ENCODE results near the gene PCDHA5. TPM values are rescaled to one million over a fixed set of nuclear protein-coding genes. Genes with fewer than 3 reads are reported as not detected.
"Not testable (repeated sequence)": the region's sequence is repeated elsewhere in the genome, so short reads cannot be mapped to it uniquely, and the experiment has no call there.

Gene PCDHA5
- not detected in 2 replicates for total RNA-seq (2014; rRNA removed; shearing (Covaris generic); ENCODE audit: low replicate concordance)

- no peak for DNase-seq
- Histone ChIP-seq H3K9me3 (no peaks in the 10 kb centered on the region), H3K27me3 (0 out of 2 replicates have a peak, but pooled peaks cover 2% of the 10 kb centered on the region), H3K36me3 (no peaks in the 10 kb centered on the region), H3K4me3 (no peak within 1 kb of the TSS)
Observed at GRCh38 chr5:140821375-140822280, at the start of gene PCDHA5. PCDHA5 (plus strand) TSS chr5:140821613.

GRCh38 chr5:140780512-140780911 is 40.9 kb upstream of the PCDHA5 start:
- no peak for DNase-seq
- Histone ChIP-seq H3K27me3 (no peaks in the 10 kb centered on the region), H3K4me3 (no peak overlapping the region), H3K9me3 (peaks cover 12% of the 10 kb centered on the region), H3K36me3 (no peaks in the 10 kb centered on the region)

GRCh38 chr5:140785905-140786686 is 35.3 kb upstream of the PCDHA5 start, which contains the start of gene PCDHA1:
PCDHA1 (plus strand) TSS chr5:140786140.
- peaks cover 4% of the 10 kb centered on the region; the same call in 1 of the 2 replicates for H3K27me3 ChIP-seq
- H3K4me3 ChIP-seq, result no peak within 1 kb of the TSS
- peaks cover 11% of the 10 kb centered on the region for H3K9me3 ChIP-seq
- no peak for DNase-seq
- no peaks in the 10 kb centered on the region for H3K36me3 ChIP-seq

GRCh38 chr5:140787422-140787821 is 34.0 kb upstream of the PCDHA5 start:
- H3K9me3 ChIP-seq, result peaks cover 11% of the 10 kb centered on the region
- not testable (repeated sequence) for H3K27me3 ChIP-seq, H3K36me3 ChIP-seq, DNase-seq, H3K4me3 ChIP-seq

GRCh38 chr5:140787849-140788504 is 33.4 kb upstream of the PCDHA5 start:
- not testable (repeated sequence) for DNase-seq, H3K36me3 ChIP-seq, H3K27me3 ChIP-seq, H3K4me3 ChIP-seq
- peaks cover 11% of the 10 kb centered on the region for H3K9me3 ChIP-seq

- Histone ChIP-seq H3K4me3 (no peak overlapping the region), H3K27me3 (peaks cover 4% of the 10 kb centered on the region; the same call in 1 of the 2 replicates), H3K9me3 (peaks cover 14% of the 10 kb centered on the region), H3K36me3 (no peaks in the 10 kb centered on the region)
- no peak for DNase-seq
Observed at GRCh38 chr5:140791089-140791488, 30.3 kb upstream of the PCDHA5 start.

- Histone ChIP-seq H3K27me3 (no peaks in the 10 kb centered on the region), H3K36me3 (no peaks in the 10 kb centered on the region), H3K9me3 (peaks cover 9% of the 10 kb centered on the region), H3K4me3 (peak within 1 kb of the TSS; percentile 35)
- DNase-seq, result no peak
Observed at GRCh38 chr5:140794595-140795258, 26.7 kb upstream of the PCDHA5 start, which contains the start of gene PCDHA2. PCDHA2 (plus strand) TSS chr5:140794852.

- H3K36me3 ChIP-seq, result no peaks in the 10 kb centered on the region
- peaks cover 9% of the 10 kb centered on the region for H3K9me3 ChIP-seq
- H3K4me3 ChIP-seq, result peak overlapping the region; percentile 35
- no peaks in the 10 kb centered on the region for H3K27me3 ChIP-seq
- DNase-seq, result no peak
Observed at GRCh38 chr5:140795259-140795641, 26.2 kb upstream of the PCDHA5 start.

GRCh38 chr5:140796072-140796717 is 25.2 kb upstream of the PCDHA5 start:
- H3K9me3 ChIP-seq, result peaks cover 13% of the 10 kb centered on the region
- not testable (repeated sequence) for H3K27me3 ChIP-seq, H3K36me3 ChIP-seq, H3K4me3 ChIP-seq, DNase-seq

- Histone ChIP-seq H3K4me3 (no peak overlapping the region), H3K27me3 (no peaks in the 10 kb centered on the region), H3K36me3 (no peaks in the 10 kb centered on the region), H3K9me3 (peaks cover 17% of the 10 kb centered on the region)
- no peak for DNase-seq
Observed at GRCh38 chr5:140796718-140797095, 24.7 kb upstream of the PCDHA5 start.

GRCh38 chr5:140800816-140801493 is 20.5 kb upstream of the PCDHA5 start, which contains the start of gene PCDHA3:
PCDHA3 (plus strand) TSS chr5:140801057.
- Histone ChIP-seq H3K4me3 (peak within 1 kb of the TSS; percentile 16; the same call in 1 of the 2 replicates), H3K9me3 (peaks cover 8% of the 10 kb centered on the region), H3K36me3 (no peaks in the 10 kb centered on the region), H3K27me3 (no peaks in the 10 kb centered on the region)
- DNase-seq, result no peak

- Histone ChIP-seq H3K9me3 (peaks cover 8% of the 10 kb centered on the region), H3K27me3 (no peaks in the 10 kb centered on the region), H3K4me3 (peak overlapping the region; percentile 16; the same call in 1 of the 2 replicates), H3K36me3 (no peaks in the 10 kb centered on the region)
- DNase-seq, result no peak
Observed at GRCh38 chr5:140801494-140801841, 19.9 kb upstream of the PCDHA5 start.

GRCh38 chr5:140802381-140802780 is 19.0 kb upstream of the PCDHA5 start:
- not testable (repeated sequence) for DNase-seq, H3K27me3 ChIP-seq, H3K4me3 ChIP-seq, H3K9me3 ChIP-seq, H3K36me3 ChIP-seq

- H3K9me3 ChIP-seq, result peaks cover 8% of the 10 kb centered on the region
- no peaks in the 10 kb centered on the region for H3K27me3 ChIP-seq
- no peaks in the 10 kb centered on the region for H3K36me3 ChIP-seq
- DNase-seq, result no peak
- H3K4me3 ChIP-seq, result no peak overlapping the region
Observed at GRCh38 chr5:140802781-140803271, 18.6 kb upstream of the PCDHA5 start.

All from MG63 (cell line).